NCI-H526 (cell line): Measurements from ENCODE around the gene MED27.

Experiments used
- DNase-seq, 2 experiments: peaks; one replicate each; lab custom pipeline; 2025; lab: John Stamatoyannopoulos, UW

The MED27 gene, protein sequence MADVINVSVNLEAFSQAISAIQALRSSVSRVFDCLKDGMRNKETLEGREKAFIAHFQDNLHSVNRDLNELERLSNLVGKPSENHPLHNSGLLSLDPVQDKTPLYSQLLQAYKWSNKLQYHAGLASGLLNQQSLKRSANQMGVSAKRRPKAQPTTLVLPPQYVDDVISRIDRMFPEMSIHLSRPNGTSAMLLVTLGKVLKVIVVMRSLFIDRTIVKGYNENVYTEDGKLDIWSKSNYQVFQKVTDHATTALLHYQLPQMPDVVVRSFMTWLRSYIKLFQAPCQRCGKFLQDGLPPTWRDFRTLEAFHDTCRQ

GRCh38 chr9:132079391-132080091, at the start of gene MED27:
TSS of gene MED27 (minus strand) at chr9:132079867. CDS start at chr9:132079844, 23 bp downstream.
- peak; percentile 72 to 91 for DNase-seq

DNA sequence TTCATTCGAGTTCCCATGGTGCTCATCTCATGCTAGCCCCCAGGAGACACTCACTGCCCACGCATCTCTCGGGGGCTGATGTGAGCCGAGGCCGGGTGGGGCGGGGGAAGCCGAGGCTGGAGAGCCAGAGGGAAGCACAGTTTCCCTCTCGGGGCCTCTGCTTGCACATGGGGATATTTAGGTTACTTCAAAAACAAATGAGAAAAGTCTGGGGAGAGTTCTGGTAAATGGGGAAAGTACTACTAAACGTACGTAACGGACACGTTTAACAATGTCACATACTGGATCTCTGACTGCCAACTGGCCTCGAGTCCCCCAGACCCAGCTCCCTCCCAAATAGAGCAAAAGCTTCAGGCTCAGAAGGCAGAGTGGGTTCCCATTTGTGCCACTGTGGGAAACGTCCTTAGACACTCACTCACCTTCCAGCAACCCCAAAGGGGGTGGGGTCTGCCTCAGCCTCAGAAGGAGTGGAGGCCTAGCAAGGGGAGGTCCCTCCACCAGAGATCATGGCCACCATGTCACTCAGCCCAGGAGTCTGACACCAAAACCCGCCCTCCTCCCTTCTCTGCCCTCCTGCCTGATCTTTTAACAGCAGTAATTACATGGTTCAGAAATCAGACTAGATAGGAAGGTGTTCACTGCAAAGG, 48.3 kb upstream of the MED27 start:
- DNase-seq = no peak

DNA sequence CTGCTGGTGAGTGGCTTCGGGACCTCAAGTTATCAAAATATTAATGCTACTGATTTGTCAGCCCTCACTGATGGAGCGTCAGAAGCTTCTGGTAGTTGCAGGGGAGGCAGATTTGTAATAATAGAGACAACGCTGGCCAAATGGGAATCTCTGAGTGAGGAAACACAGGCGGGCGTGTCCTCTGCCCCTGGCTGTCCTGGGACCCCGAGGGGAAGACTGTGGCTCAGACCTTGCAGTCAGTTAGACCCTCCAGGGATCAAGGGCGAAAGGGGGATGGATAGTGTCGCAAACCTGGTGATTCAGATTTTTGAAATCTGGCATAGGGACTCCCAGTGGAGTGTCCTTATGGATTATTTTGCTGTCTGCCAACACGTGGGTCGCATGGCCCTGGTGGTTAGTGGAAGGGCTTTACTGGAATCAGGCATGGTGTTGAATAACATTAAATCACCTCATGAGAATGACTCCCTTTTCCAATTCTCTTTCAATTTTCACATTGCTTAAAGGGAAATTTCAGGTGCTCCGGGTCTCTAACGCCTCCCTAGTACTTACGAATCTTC, 47.1 kb upstream of the MED27 start:
- no peak for DNase-seq

DNA sequence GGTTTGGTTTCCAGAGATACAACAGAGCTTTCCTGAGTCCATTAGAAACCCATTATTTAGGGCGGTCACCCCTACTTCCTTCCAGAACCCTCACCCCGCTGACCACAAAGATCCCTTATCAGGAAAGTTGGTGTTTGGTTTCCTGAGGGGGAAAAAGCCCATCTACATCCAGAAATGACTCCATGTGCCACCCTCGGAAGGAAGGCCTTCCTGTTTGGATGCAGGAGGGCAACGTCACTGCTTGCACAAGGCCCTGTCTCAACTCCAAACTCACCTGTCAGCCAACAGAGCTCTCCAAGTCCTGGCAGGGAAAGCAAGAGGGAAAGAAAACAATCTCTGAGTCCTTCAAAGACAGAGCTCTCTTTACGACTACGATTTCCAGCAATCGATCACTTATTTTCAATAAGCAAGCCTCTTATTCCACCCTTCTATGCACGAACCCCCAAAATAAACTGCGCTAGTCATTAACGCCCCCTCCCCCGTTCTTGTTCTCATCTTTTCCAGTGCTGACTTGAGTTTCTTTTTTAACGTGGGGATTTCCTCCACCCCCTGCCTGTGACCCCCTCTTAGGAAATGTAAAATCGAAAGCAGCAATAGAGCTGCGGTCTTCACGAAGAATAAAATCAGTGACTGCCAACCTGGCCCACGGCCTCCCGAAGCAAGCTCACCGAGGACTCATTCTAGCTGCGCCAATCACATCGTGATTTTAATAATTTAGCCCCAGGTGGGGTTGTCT, 46.4 kb upstream of the MED27 start:
- DNase-seq = no peak

GRCh38 chr9:132125361-132125760, 45.7 kb upstream of the MED27 start:
- DNase-seq = no peak

- DNase-seq = no peak
Measured at GRCh38 chr9:132124800-132125199, 45.1 kb upstream of the MED27 start.

GRCh38 chr9:132121021-132121420, 41.4 kb upstream of the MED27 start:
- DNase-seq = no peak

DNA sequence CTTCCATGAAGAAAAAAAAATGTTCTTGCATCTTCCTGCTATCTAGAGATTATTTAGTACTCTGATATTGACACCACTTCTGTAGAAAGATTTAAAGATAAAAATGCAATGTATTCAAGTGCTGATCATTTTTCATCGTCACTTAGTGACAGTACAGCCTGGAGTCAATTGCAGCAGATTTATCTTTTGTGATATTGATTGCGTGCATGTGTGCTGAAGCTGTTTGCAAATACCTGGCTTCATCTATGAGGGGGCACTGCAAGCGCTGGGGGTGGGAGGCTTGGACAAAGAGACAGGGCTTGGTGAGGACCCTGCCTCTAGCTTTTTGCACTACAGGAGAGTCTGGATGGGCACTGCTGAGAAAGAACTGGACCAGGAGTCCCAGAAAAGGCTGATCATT, 38.0 kb upstream of the MED27 start:
- no peak for DNase-seq

- DNase-seq = peak in 1 of 2 experiments; percentile 11
Measured at GRCh38 chr9:132116583-132116982, 36.9 kb upstream of the MED27 start.

DNA sequence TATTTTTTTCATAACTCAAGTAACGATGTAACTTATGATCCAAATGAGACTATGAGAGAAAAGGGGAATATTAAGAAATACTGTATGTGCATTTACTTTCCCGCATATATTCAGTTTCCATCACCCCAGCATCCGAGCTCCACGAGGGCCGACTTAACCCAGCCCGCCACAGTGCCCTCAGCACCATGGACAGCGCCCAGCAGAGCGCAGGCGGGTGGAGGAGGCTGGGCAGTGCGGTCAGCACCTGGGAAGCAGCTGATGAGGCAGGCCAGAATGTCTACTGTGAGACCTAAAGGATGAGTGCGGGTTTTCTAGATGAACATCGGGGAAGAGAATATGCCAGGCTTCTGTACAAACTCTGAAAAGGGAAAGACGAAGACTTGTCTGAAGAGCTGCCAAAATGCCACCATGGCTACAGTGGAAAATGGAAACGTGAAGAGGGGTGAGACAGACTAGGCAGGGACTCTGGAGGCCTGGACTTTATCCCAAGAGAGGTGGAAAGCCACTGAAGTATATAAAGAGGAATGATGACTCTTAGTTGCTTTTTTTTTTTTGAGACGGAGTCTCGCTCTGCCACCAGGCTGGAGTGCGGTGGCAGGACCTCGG, 34.5 kb upstream of the MED27 start:
- no peak for DNase-seq

GRCh38 chr9:132109291-132109690, 29.6 kb upstream of the MED27 start:
- DNase-seq = no peak

GRCh38 chr9:132108728-132109127, 29.1 kb upstream of the MED27 start:
- no peak for DNase-seq

DNA sequence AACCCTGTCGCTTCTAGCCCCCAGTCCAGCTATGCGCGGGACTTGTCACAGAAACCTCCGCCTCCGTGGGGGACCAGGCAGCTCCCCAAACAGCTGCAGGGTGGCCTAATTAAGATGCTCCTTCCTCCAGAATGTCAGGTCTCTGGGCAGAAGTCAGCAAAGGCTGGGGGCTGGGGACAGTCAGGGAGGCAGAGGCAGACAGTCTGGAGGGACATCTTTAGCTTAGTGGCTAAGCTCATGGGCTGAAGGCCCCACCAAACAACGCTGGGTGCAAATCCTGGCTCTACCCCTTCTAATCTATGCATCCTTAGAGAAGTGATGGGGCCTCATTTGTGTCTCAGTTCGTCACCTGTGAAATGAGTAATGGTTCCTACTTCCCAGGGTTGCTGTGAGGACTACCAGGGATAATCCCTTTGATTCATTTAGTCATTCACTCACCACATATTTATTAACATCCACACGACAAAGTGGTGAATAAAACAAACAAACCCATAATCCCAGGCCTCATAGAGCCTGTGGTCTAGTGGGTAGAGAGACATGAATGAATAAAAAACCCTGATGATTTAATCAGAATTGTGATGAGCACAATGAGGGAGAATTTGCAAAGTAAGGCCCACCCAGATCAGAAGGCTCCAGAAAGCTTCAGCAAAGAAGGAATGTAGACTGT, 20.2 kb upstream of the MED27 start:
- DNase-seq = no peak

DNA sequence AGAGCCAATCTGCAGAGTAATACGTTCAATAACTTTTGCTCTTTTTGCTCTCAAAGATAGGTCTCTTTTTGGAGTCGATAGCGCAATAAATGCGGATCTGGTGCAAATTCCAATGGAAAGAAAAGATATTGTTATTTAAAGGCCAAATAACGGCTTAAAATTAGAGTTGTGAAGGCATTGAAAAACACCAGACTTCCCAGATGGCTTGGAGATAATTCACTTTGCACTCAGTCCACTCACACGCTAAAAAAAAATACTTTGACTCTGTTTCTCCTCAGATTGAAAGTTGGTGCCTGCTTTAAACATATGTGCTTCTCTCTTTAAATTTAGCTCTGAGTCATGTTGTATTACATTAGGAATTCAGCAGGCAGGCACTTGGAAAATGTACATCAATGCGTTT, 19.5 kb upstream of the MED27 start:
- DNase-seq = no peak

DNA sequence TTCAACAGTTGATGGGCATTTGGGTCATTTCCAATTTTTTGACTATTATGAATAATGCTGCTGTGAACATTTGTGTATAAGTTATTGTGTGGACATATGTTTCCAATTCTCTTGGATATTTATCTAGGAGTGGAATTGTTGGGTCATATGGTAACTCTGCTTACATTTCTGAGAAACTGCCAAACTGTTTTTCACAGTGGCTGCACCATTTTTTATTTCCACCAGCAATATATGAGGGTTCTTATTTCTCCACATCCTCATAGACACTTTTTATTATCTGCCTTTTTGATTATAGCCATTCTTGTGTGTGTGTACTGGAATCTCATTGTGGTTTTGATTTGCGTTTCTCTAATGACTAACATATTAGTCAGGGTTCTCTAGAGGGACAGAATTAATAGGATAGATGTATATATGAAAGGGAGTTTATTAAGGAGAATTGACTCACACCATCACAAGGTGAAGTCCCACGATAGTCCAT, 14.7 kb upstream of the MED27 start:
- DNase-seq = no peak

DNA sequence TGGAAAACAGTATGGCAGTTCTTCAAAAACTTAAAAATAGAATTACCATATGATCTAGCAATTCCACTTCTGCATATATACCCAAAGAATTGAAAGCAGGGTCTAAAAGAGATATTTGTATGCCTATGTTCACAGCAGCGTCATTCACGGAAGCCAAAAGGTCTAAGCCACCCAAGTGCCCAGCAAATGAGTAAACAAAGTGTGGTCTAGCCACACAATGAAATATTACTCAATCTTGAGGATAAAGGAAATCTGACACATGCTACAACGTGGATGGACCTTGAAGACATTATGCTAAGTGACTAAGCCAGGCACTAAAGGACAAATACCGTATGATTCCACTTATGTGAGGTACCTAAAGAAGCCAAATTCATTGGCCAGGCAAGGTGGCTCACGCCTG, 11.1 kb upstream of the MED27 start:
- DNase-seq = no peak

DNA sequence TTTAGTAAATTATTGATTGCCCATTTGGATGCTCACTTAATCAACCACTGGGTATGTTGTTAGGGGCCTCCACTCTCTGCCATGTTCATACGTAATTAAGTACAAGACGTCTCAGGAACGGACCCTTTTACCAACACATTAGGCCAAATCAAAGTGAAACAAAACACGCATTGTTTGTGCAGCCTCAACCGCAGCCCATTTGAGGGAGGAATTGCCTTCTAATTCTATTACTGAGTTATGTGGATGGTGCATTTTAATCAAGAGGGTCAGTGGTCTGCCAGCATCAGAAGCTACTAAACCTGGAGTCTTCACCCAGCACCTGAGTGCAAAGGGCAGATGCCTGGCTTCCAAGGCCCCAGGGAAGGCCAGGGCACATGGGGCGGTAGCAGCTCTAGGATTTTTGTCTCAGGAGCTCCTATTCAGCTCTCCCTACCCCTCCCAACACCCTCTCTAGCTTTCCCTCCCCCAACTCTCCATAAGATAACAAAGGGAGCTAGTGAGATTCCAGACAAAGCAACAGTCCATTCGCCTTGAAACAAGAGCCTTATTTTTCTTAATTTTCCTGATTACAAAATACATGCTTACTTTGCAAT, 7.9 kb upstream of the MED27 start:
- no peak for DNase-seq

- DNase-seq = no peak
Measured at GRCh38 chr9:132082188-132082587, 2.5 kb upstream of the MED27 start.

GRCh38 chr9:132078699-132079356, 839 bp downstream of the MED27 start:
- no peak for DNase-seq
